HG03575 (cell line): ENCODE results near the gene ESR1.

Experiments
- ATAC-seq: cut with Tn5 transposase; IDR thresholded peaks from one replicate; pipeline ENCODE4 v1.9.1; 2021; ENCODE audit not compliant: unreplicated experiment, insufficient number of reproducible peaks, low FRiP score; ENCODE audit errors: extremely low read depth

Gene ESR1

GRCh38 chr6:152176268-152176667, 368.8 kb downstream of the ESR1 start:
- no peak for ATAC-seq
